Measurements from ENCODE around the gene KLHL30.

The KLHL30 gene

DNA sequence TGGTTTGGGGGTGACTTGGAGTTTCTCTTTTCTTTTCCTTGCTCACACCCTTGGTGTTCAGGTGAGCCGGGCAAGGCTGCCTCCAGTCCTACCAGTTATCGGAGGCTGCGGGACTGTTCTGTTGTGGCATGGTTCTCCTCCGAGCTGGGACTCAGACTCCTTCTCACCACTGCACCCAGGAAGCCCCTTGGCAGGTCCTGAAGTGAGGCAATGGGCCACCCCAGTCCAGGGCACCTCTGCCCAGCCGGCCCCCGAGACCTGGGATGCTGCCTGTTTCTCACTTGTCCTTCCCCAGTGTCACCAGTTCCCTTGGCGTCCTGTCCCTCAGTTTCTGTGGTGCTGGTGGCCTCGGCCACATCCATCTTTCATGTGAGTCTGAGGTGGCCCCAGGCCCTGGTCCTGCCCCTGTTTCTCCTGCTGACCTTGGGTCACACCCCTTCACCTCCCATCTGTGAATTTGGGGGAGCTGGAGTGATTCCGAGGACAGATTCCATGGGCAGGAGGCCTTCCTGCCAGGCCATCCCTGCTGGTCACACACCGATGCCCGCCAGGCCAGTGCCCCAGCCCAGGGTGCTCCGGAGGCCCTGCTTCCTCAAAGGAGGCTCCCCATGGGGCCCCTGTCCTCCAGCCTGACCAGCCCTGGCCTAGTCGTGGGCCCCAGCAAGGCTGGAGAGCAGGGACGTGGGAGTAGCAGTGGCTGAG lies 6.6 kb upstream of the KLHL30 start:
- no peak for DNase-seq

DNA sequence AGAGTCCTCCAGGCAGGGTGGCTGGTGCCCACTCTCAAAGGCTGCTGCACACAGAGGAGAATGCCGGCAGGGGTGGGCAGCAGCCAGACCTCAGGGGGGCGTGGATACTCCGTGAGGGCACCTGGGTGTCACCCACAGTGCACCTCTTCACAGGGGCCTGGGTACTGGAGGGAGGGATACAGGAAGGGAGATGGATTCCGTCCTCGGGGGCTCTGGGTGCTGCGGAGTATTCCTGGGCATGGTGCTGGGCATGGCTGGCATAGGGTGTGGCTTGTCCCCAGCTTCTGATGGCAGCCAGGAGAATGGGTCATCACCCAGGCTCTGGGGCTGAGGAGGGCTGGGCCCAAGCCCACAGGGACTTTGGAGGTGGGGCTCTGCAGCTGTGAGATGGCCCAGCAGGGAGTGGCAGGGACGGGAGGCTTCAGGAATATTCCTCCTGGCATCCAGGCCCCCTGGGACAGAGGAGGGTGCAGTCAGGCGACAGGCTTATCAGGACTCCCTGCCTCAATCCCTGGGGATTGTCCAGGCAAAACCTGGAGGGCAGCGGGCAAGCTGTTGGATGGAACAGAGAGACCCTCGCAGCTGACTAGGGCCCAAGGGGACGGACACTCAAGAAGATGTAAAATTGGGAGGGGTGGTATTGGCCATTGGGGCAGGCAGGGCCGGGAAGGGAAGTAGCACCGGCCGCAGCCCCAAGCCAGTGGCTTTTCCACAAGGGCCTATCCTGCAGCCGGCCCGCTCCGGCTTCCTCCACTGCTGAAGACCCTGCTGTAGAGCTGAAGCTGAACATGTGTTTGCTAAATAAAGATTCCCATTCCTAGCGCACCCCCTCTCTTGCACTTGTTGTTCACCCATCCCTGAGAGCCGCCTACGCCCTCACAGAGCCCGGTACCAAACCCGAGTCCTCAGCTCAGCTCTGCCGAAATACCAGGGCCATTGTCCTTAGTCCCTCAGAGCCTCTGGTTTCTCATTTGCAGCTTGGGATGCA lies 5.7 kb upstream of the KLHL30 start:
- no peak for DNase-seq

GRCh38 chr2:238133499-238134392 lies 4.7 kb upstream of the KLHL30 start:
- DNase-seq, result no peak

GRCh38 chr2:238134393-238134785 lies 4.1 kb upstream of the KLHL30 start:
- no peak for DNase-seq

DNA sequence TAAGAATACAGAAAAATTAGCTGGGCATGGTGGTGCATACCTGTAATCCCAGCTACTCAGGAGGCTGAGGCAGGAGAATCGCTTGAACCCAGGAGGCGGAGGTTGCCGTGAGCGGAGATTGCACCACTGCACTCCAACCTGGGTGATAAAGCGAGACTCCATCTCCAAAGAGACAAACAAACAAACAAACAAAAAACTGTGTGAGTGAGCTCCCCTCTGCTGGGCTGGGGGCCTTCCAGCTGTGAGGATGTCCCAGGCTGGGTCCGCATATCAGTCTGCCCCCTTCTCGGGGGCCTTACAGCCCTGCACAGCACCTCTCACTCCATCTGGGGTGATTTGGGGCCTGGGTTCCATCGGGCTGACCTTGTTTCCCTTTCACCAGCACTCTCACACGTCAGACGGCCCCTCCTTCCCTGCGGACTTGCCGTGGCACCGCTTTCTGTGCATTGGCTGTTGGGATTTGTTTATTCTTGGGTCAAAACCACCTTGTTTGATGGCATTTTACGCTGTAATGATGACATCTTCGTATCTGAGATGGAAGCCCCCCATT lies 2.8 kb upstream of the KLHL30 start:
- DNase-seq, result no peak

DNA sequence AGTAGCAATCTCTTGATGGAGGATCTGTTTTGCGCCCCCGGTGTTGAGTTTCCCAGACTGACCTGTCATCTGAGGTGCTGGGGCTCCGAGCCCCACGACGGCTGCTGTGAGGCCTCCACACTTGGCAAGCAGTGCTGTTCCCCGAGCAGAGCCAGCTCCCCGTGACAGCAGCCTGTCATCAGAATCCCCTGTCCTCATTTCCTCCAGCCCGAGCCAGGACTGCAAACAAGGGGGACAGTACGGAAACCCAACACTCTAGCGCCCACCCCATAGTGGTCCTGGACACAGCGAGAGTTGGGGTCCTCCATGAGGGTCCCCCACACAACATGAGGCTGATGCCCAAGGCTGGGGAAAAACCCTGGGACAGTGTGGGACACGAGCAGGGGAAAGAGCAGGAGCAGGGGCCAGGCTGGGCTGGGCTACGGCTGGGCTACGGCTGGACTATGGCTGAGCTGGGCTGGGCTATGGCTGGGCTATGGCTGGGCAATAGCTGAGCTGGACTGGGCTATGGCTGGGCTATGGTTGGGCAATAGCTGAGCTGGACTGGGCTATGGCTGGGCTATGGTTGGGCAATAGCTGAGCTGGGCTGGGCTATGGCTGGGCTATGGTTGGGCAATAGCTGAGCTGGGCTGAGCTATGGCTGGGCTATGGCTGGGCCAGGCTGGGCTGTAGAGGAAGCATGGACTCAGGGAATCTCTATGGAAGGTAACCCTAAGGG lies 1.5 kb upstream of the KLHL30 start:
- DNase-seq, result peak; percentile 2 to 77

DNA sequence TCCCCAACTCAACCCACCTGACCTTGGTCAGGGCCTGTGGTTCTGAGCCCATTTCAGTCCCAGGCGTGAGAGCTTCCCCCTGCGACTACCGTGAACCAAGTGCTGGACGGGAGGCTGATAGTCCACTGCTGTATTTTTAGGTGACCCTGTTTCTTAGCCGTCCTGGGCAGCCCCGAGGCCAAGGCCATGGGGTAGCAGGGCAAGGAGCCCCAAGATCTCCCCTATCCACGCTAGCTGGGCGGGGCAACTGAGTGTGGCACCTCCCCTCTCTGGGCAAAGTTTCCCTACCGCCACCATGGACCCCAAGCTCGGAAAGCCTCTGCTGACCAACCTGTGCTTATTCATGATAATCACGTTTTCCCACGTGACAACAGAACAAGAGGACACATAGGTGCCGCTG lies 583 bp upstream of the KLHL30 start:
- DNase-seq, result no peak

- no peak for DNase-seq
Measured at GRCh38 chr2:238139196-238140039, 950 bp downstream of the KLHL30 start.

DNA sequence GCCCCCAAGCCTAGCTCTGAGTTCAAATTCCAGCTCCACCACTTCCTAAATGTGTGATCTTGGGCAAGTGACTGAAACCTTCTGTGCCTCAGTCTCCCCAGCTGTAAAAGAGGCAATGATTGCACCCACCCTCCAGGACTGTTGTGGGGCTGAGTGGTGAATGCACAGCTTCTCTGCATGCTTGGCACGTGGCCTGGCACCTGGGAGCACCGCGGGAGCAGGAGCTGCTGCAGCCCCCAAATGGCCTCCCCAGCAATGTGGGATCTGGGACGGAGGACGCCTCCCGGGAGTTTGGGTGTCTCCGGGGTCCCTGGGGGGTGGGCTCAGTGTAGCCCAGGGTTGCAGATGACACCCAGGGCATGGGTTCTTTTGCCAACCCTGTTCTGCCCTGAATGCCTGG lies 1.6 kb downstream of the KLHL30 start:
- DNase-seq, result no peak

DNA sequence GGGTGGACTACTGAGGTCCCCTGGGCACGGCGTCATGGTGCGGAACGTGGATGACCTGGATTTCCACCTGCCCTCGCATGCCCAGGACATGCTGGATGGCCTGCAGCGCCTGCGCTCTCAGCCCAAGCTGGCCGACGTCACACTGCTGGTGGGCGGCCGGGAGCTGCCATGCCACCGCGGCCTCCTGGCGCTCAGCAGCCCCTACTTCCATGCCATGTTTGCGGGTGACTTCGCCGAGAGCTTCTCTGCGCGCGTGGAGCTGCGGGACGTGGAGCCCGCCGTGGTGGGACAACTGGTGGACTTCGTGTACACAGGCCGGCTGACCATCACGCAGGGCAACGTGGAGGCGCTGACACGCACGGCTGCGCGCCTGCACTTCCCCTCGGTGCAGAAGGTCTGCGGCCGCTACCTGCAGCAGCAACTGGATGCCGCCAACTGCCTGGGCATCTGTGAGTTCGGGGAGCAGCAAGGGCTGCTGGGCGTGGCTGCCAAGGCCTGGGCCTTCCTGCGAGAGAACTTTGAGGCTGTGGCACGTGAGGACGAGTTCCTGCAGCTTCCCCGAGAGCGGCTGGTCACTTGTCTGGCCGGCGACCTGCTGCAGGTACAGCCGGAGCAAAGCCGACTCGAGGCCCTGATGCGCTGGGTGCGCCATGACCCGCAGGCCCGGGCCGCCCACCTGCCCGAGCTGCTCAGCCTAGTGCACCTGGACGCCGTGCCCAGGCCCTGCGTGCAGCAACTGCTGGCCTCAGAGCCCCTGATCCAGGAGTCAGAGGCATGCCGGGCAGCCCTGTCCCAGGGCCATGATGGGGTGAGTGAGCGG lies 2.5 kb downstream of the KLHL30 start:
- DNase-seq, result no peak

DNA sequence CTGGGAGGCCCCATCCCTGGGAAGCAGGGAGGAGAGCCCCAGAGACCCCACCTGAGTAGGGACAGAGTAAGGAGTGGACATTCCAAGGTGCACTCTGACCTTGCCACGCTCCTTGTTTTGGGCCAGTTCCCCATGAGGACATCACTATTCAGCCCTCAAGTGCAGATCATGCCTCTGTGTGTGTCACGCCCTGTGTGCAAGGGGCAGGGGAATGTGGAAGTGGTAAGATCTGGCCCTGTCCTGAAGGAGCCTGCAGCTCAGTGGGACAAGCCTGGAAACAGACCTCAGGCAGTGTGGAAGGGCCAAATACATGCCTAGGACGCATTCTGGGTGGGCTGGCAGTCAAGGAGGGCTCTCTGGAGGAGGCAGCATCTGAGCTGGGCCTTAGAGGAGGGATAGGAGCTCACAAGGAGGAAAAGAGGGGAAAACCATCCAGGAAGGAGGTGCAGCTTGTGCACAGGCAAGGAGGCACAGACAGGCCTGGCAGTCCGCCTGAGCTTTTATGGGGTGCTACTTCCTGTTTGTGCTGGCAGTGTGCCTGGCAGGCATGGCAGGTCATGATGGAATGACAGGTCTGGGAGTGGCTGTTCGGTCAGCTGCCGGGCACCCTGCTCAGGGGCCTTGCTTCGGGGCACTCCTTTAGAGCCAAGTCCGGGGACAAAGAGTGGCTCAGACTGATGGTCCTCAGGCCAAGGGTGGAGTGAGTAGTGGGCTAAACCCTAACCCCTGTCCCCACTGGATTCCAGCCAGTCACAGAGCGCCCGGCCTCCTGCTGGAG lies 3.3 kb downstream of the KLHL30 start:
- DNase-seq, result peak; percentile 29 to 50

DNA sequence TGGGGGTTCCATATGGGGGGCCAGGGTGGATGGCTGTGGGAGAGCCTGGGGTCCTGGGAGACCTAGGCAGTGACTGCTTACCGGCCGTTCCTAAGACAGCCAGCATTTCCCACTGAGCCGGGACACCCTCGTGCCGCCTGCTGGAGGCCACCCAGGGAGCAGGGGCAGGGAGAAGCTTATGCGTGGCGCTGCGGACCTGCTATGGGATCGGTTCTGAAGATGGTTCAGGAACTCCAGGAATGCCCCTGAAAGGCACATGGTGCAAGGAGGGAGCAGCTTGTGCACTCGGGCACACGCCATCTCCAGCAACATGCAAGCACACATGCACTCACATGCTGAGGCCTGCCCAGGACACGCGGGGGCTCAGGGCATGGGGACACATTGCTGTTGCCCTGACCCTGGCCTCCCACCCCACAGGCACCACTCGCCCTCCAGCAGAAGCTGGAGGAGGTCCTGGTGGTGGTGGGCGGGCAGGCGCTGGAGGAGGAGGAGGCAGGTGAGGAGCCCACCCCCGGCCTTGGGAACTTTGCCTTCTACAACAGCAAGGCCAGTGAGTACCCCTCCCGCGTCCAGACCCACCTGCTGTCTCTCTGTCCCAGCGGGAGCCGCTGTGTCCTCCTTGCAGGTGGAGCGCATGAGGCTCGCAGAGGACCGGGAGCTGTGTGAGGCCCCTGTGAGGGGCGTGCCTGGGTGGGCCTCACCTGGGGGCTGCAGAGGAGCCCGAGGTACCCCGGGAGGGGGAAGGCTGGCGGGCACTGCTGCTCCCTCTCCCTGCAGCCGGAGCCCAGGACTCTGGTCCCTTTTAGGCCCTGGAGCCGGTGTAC lies 4.1 kb downstream of the KLHL30 start:
- DNase-seq, result no peak

GRCh38 chr2:238143239-238143951 lies 4.9 kb downstream of the KLHL30 start:
- peak in 1 of 2 donors; percentile 16 for DNase-seq

GRCh38 chr2:238144262-238144661 lies 5.8 kb downstream of the KLHL30 start:
- DNase-seq, result no peak

DNA sequence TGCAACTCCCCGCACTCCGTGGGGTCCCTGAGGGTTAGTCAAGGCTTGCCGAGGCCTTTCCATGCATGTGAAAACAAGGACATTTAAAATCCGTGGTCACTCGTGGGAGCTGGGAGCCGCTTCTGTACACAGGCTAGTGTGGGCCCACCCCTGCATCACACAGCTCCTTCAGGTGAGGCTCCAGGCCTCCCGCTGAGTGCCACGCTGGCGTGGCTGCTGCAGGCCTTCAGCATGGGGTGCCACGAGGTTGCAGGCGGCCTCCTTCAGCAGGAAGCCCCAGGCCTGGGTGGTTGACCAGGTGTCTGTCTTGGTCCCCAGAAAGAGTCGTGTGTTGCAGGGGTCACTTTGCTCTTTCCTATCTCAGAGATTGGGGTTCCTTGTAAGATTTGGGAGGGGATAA lies 6.6 kb downstream of the KLHL30 start:
- DNase-seq, result no peak

GRCh38 chr2:238145851-238146250 lies 7.4 kb downstream of the KLHL30 start:
- no peak for DNase-seq

DNA sequence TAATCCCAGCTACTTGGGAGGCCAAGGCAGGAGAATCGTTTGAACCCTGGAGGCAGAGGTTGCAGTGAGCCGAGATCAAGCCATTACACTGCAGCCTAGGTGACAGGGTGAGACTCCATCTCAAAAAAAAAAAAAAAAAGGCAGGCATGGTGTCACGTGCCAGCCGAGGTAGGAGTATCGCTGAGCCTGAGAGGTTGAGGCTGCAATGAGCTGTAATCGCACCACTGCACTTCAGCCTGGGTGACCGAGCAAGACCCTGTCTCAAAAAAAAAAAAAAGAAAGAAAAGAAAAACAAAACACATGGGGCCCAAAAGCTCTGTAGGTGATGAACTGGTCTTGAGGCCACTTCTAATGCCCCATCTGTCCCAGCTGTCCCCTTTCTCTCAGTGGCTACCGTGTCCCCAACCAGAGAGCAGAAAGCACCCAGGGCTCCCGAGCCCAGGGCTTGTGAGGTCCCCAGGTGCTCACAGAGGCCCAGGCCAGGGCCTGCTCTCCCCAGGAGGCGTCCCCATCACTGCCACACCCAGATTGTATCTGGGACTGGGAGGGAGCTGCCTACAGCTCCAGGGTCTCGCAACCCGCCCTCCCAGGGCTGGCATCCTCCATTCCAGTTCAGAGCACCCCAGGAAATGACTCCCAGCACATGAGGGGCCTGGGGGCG lies 8.5 kb downstream of the KLHL30 start:
- DNase-seq, result no peak
